ENCODE measurements around the gene HMBS.

DNA sequence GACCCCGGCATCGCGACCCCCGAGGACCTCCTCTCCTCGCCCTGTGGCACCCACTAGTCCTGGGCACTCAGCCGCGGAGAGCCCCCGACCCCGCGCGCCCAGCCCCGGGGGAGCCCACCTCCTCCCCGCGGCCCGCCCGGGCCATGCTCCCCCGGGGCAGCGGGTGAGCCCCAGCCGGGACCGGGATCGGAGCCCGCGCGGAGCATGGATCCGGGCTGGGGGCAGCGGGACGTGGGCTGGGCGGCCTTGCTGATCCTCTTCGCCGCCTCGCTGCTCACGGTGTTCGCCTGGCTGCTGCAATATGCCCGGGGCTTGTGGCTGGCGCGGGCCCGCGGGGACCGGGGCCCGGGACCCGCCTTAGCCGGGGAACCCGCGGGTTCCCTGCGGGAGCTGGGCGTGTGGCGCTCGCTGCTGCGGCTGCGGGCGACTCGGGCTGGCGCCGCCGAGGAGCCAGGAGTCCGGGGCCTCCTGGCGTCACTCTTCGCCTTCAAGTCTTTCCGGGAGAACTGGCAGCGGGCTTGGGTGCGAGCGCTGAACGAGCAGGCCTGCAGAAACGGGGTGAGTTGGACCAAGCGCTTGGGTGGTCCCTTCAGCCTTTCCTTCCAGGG lies 23.0 kb downstream of the HMBS start:
- no peak for TF ChIP-seq POLR2A (IDR thresholded peaks at IDR 0.05)
- TF ChIP-seq, protein P1, sequence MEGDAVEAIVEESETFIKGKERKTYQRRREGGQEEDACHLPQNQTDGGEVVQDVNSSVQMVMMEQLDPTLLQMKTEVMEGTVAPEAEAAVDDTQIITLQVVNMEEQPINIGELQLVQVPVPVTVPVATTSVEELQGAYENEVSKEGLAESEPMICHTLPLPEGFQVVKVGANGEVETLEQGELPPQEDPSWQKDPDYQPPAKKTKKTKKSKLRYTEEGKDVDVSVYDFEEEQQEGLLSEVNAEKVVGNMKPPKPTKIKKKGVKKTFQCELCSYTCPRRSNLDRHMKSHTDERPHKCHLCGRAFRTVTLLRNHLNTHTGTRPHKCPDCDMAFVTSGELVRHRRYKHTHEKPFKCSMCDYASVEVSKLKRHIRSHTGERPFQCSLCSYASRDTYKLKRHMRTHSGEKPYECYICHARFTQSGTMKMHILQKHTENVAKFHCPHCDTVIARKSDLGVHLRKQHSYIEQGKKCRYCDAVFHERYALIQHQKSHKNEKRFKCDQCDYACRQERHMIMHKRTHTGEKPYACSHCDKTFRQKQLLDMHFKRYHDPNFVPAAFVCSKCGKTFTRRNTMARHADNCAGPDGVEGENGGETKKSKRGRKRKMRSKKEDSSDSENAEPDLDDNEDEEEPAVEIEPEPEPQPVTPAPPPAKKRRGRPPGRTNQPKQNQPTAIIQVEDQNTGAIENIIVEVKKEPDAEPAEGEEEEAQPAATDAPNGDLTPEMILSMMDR (IDR thresholded peaks at IDR 0.05) = no peak

All from heart left ventricle (tissue), 13 donors.